Measurements from ENCODE around the gene FAM53A. TPM values are rescaled to one million over a fixed set of nuclear protein-coding genes. Genes with fewer than 3 reads are reported as not detected.

FAM53A gene
- total and polyA plus RNA-seq, 2 of the 13 experiments (the other 11 are each of a cell fraction or from before 2014, with no cell fraction given): 0.48 to 1.1 TPM

DNA sequence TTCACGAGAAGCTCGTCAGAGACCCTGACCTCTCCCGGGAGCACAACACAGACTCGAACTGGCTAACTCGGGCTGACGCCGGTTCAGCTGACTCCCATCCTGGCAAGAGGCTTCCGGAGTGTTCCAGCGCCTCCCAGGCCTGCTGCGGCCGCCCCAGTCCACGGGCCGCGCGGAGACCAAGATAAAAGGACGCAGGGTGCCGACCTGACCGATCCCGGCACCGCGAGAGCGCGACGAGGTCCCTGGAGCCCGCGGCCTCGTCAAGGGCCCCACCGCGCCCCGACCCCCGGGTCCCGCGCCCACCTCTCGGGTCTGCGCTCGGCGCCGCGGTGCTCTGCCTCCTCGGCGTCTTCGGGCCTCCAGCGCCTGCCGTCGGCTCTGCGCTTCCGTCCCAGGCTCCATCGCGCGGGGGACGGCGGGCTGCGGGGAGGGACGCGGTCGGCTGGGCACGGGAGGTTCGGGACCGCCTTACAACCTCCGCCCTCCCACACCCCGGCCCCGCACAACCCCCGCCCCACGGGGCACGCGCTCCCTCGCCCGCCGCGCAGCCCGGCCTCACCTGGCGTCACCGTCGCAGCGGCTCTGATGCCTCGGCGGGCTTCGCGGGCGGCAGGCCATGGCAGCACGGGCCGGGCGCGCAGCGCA lies 27.6 kb upstream of the FAM53A start:
- Histone ChIP-seq H3K36me3 (replicated peaks in 1 of 2; ENCODE audit: control insufficient read depth in 1 of 2, insufficient read depth in 2 of 2, low read length in 2 of 2) (no peaks in the 10 kb centered on the region; a peak in 1 of 5 replicates), H3K27ac (ENCODE audit: extremely low read length, insufficient read depth, low read length) (peak overlapping the region; percentile 99), H3K4me3 (replicated peaks in 1 of 3; ENCODE audit: insufficient read depth in 1 of 3, low read depth in 2 of 3, low read length in 3 of 3) (peak overlapping the region; percentile 87 to 95 (median 91)), H3K79me2 (ENCODE audit: insufficient read depth, low read length) (peaks cover 57% of the 10 kb centered on the region), H3K4me1 (ENCODE audit: insufficient read depth, low read length) (peaks cover 59% of the 10 kb centered on the region), H3K27me3 (ENCODE audit: control insufficient read depth in 1 of 2, insufficient read depth in 2 of 2, low read length in 2 of 2) (no peaks in the 10 kb centered on the region), H3K9ac (ENCODE audit: insufficient read depth, low read depth, low read length) (peak overlapping the region; percentile 98), H2AFZ (ENCODE audit: low read length) (no peak overlapping the region), H3K4me2 (ENCODE audit: low read depth, low read length) (peak overlapping the region; percentile 99), H3K9me3 (ENCODE audit: low read length) (no peaks in the 10 kb centered on the region), H4K20me1 (ENCODE audit: insufficient read depth, low read length) (peaks cover 6% of the 10 kb centered on the region; the same call in 1 of the 2 replicates)
- 0% methylated on average over 5 of the region's 85 CpGs for WGBS (ENCODE audit: low lambda C conversion rate)
- no peak for FAIRE-seq
- ChIA-PET POLR2A (interaction anchor here (0.8 to 1.7 kb wide), 5 partner anchors 10 to 152 kb away, joined by 4 to 31 read pairs (median 4); partner anchors contain the start of genes TACC3 and TMEM129), CTCF (ENCODE audit: low intra/inter-chr PET ratio, low total read pairs) (interaction anchor here (1.6 kb wide), 1 partner anchor 19 kb away, joined by 3 read pairs; no protein-coding TSS in a partner anchor)
- DNase-seq (ENCODE audit: low spot score): no peak
- intact Hi-C loops (cut with micrococcal nuclease; ENCODE audit: unreplicated experiment) (no loop called here), in situ Hi-C loops (cut with HindIII; ENCODE audit: extremely low pct_ligation_motif_present, low pct_unique_long_range_greater_than_20kb) (no loop called here)
- no TSS peak for BruUV-seq (replicated peaks)
- peak; percentile 14 for ATAC-seq
- TF ChIP-seq, protein P1, sequence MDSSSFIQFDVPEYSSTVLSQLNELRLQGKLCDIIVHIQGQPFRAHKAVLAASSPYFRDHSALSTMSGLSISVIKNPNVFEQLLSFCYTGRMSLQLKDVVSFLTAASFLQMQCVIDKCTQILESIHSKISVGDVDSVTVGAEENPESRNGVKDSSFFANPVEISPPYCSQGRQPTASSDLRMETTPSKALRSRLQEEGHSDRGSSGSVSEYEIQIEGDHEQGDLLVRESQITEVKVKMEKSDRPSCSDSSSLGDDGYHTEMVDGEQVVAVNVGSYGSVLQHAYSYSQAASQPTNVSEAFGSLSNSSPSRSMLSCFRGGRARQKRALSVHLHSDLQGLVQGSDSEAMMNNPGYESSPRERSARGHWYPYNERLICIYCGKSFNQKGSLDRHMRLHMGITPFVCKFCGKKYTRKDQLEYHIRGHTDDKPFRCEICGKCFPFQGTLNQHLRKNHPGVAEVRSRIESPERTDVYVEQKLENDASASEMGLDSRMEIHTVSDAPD (CRISPR knock-in tag; IDR thresholded peaks at IDR 0.05): no peak
- no peak for TF ChIP-seq TARDBP (CRISPR knock-in tag; IDR thresholded peaks at IDR 0.05)
- TF ChIP-seq, protein P2, sequence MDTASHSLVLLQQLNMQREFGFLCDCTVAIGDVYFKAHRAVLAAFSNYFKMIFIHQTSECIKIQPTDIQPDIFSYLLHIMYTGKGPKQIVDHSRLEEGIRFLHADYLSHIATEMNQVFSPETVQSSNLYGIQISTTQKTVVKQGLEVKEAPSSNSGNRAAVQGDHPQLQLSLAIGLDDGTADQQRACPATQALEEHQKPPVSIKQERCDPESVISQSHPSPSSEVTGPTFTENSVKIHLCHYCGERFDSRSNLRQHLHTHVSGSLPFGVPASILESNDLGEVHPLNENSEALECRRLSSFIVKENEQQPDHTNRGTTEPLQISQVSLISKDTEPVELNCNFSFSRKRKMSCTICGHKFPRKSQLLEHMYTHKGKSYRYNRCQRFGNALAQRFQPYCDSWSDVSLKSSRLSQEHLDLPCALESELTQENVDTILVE (CRISPR knock-in tag; IDR thresholded peaks at IDR 0.05): no peak
- TF ChIP-seq RARG (CRISPR knock-in tag; IDR thresholded peaks at IDR 0.05; ENCODE audit: low read depth): 0 out of 2 replicates have a peak, but pooled peaks have one; percentile 22
- TF ChIP-seq ZNF703 (CRISPR knock-in tag; IDR thresholded peaks at IDR 0.05; ENCODE audit: borderline replicate concordance): 0 out of 2 replicates have a peak, but pooled peaks have one; percentile 29
- TF ChIP-seq KLF11 (CRISPR knock-in tag; IDR thresholded peaks at IDR 0.05): no peak
- TF ChIP-seq, protein P3, sequence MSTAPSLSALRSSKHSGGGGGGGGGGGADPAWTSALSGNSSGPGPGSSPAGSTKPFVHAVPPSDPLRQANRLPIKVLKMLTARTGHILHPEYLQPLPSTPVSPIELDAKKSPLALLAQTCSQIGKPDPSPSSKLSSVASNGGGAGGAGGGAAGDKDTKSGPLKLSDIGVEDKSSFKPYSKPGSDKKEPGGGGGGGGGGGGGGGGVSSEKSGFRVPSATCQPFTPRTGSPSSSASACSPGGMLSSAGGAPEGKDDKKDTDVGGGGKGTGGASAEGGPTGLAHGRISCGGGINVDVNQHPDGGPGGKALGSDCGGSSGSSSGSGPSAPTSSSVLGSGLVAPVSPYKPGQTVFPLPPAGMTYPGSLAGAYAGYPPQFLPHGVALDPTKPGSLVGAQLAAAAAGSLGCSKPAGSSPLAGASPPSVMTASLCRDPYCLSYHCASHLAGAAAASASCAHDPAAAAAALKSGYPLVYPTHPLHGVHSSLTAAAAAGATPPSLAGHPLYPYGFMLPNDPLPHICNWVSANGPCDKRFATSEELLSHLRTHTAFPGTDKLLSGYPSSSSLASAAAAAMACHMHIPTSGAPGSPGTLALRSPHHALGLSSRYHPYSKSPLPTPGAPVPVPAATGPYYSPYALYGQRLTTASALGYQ (CRISPR knock-in tag; IDR thresholded peaks at IDR 0.05): no peak
- no peak for TF ChIP-seq SOX13 (IDR thresholded peaks at IDR 0.05)
- TF ChIP-seq SOX13 (CRISPR knock-in tag; conservative IDR thresholded peaks at IDR 0.05 in 1 of 2, IDR thresholded peaks at IDR 0.05 in 1 of 2): no peak
- TF ChIP-seq REL (CRISPR knock-in tag; conservative IDR thresholded peaks at IDR 0.05): no peak
- TF ChIP-seq MED8 (CRISPR knock-in tag; IDR thresholded peaks at IDR 0.05; ENCODE audit: insufficient replicate concordance): no peak
- TF ChIP-seq HIVEP1 (CRISPR knock-in tag; IDR thresholded peaks at IDR 0.05): 0 out of 2 replicates have a peak, but pooled peaks have one; percentile 30
- TF ChIP-seq, protein P4, sequence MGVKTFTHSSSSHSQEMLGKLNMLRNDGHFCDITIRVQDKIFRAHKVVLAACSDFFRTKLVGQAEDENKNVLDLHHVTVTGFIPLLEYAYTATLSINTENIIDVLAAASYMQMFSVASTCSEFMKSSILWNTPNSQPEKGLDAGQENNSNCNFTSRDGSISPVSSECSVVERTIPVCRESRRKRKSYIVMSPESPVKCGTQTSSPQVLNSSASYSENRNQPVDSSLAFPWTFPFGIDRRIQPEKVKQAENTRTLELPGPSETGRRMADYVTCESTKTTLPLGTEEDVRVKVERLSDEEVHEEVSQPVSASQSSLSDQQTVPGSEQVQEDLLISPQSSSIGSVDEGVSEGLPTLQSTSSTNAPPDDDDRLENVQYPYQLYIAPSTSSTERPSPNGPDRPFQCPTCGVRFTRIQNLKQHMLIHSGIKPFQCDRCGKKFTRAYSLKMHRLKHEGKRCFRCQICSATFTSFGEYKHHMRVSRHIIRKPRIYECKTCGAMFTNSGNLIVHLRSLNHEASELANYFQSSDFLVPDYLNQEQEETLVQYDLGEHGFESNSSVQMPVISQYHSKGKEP (CRISPR knock-in tag; IDR thresholded peaks at IDR 0.05): no peak
- TF ChIP-seq TEAD3 (CRISPR knock-in tag; optimal IDR thresholded peaks at IDR 0.05; ENCODE audit: borderline replicate concordance): no peak
- peak; percentile 49; the same call in 1 of the 2 replicates for TF ChIP-seq PHF8 (CRISPR knock-in tag; IDR thresholded peaks at IDR 0.05)
- TF ChIP-seq EED (CRISPR knock-in tag; IDR thresholded peaks at IDR 0.05): peak; percentile 56; the same call in 1 of the 2 replicates
- peak; percentile 7; the same call in 1 of the 2 replicates for TF ChIP-seq ZNF780A (CRISPR knock-in tag; IDR thresholded peaks at IDR 0.05)
- no peak for TF ChIP-seq ZNF552 (CRISPR knock-in tag; IDR thresholded peaks at IDR 0.05; ENCODE audit: borderline replicate concordance)

Data from HepG2 (cell line).